K562 (cell line): ENCODE data around the gene POLD4. TPM values are rescaled to one million over a fixed set of nuclear protein-coding genes. Genes with fewer than 3 reads are reported as not detected.

Source experiments
- ATAC-seq: fragments of 200-7000 bp; cut with Tn5 transposase; 3 replicates; pipeline ENCODE4 v1.9.1; 2020; ENCODE audit warnings: moderate library complexity
- BruUV-seq: library from RNA; stranded (reverse); fragments of 400-500 nt; replicated peaks from 2 replicates; lab custom pipeline; 2021; lab: Mats Ljungman, UMichigan
- CTCF ChIA-PET: fragments of 300-600 bp; formaldehyde crosslinking; extraction: SDS; loops from one replicate; lab custom pipeline; 2021; ENCODE audit warnings: low intra/inter-chr PET ratio; lab: Yijun Ruan, JAX
- POLR2A ChIA-PET: fragments of 300-600, 350-650 bp; sonication (Branson Sonifier 250); formaldehyde crosslinking; extraction: SDS; loops from one replicate; lab custom pipeline; 2021; ENCODE audit warnings: antibody characterized with exemption, inconsistent platforms; lab: Yijun Ruan, JAX
- DNase-seq, 4 experiments: peaks; one replicate each; pipeline versions ENCODE4 v3.0.0 to v3.0.0-alpha.2; 2011 to 2018; ENCODE audit warnings: low spot score in 3 of 4, mixed read lengths in 3 of 4; ENCODE audit errors: extremely low read depth in 1 of 4
- FAIRE-seq: peaks from 2 replicates; lab custom pipeline; 2011; peaks lifted over from hg19 to GRCh38; lab: Jason Lieb, UNC
- H2AFZ ChIP-seq: 2 replicates; pipeline ENCODE4 v1.6.0; 2011; ENCODE audit warnings: low read depth, low read length, control low read depth, inconsistent platforms
- H3K27ac ChIP-seq: fragments of 200-600 bp; 3 replicates; pipeline ENCODE4 v1.8.0; 2011; ENCODE audit warnings: low read depth, mild to moderate bottlenecking, control low read depth, inconsistent platforms, low read length, moderate library complexity, mixed read lengths; ENCODE audit errors: extremely low read depth
- H3K27me3 ChIP-seq, 2 experiments: fragments of 300-600 bp in 1 of 2; 2 replicates in 1 of 2; 3 replicates in 1 of 2; pipeline versions ENCODE4 v1.6.0 to v1.8.0; 2011; ENCODE audit warnings: inconsistent platforms in 2 of 2, low read length in 2 of 2, mild to moderate bottlenecking in 1 of 2, mixed read lengths in 1 of 2, moderate library complexity in 1 of 2; ENCODE audit not compliant: control insufficient read depth in 2 of 2, insufficient read depth in 2 of 2
- H3K36me3 ChIP-seq: fragments of 300-600 bp; 3 replicates; pipeline ENCODE4 v1.8.0; 2011; ENCODE audit warnings: mild to moderate bottlenecking, low read length, inconsistent platforms; ENCODE audit not compliant: control insufficient read depth, insufficient read depth
- H3K4me1 ChIP-seq, 2 experiments: fragments of 200-600 bp in 1 of 2; replicated peaks in 1 of 2; 2 replicates in 1 of 2; 3 replicates in 1 of 2; pipeline versions ENCODE4 v1.5.1 to v1.8.0; 2011; ENCODE audit warnings: inconsistent platforms in 2 of 2, low read length in 2 of 2, mild to moderate bottlenecking in 1 of 2, mixed read lengths in 1 of 2, moderate library complexity in 1 of 2; ENCODE audit not compliant: control insufficient read depth in 2 of 2, insufficient read depth in 2 of 2
- H3K4me2 ChIP-seq: 2 replicates; pipeline ENCODE4 v1.6.1; 2011; ENCODE audit warnings: low read length, control low read depth, inconsistent platforms, mixed read lengths; ENCODE audit not compliant: insufficient read depth
- H3K4me3 ChIP-seq: fragments of 200-600 bp; sonication (generic), shearing (Covaris generic); 2 replicates; pipeline ENCODE4 v1.5.1; 2016; ENCODE audit warnings: control low read depth, inconsistent platforms
- H3K79me2 ChIP-seq: fragments of 200-600 bp; 3 replicates; pipeline ENCODE4 v1.8.0; 2011; ENCODE audit warnings: low read length, inconsistent platforms; ENCODE audit not compliant: control insufficient read depth, insufficient read depth
- H3K9ac ChIP-seq, 2 experiments: 2 replicates each; pipeline versions ENCODE4 v1.6.0 to v1.6.1; 2011; ENCODE audit warnings: low read depth in 2 of 2, low read length in 2 of 2, control low read depth in 1 of 2, inconsistent platforms in 1 of 2, mild to moderate bottlenecking in 1 of 2, mixed read lengths in 1 of 2; ENCODE audit not compliant: insufficient read depth in 1 of 2
- H3K9me1 ChIP-seq: one replicate; pipeline ENCODE4 v1.6.0; 2011; ENCODE audit warnings: inconsistent platforms, mild to moderate bottlenecking, low read length, moderate library complexity; ENCODE audit not compliant: control insufficient read depth, insufficient read depth
- H3K9me3 ChIP-seq: replicated peaks from 2 replicates; pipeline ENCODE4 v1.5.1; 2011; ENCODE audit warnings: low read depth, low read length, inconsistent platforms; ENCODE audit not compliant: control insufficient read depth, insufficient read depth
- H4K20me1 ChIP-seq: replicated peaks from 2 replicates; pipeline ENCODE4 v1.6.1; 2011; ENCODE audit warnings: low read length, inconsistent platforms, mixed read lengths; ENCODE audit not compliant: control insufficient read depth, insufficient read depth
- DIDO1 ChIP-seq: fragments of 450-650 bp; IDR thresholded peaks from 2 replicates; pipeline ENCODE4 v1.6.1; 2016; ENCODE audit warnings: low read depth, missing biosample characterization, missing genetic modification characterization
- POLR2G ChIP-seq: fragments of 200-400 bp; formaldehyde crosslinking; IDR thresholded peaks from 2 replicates; pipeline ENCODE4 v1.6.1; 2017; ENCODE audit warnings: low read depth, mild to moderate bottlenecking, antibody characterized with exemption, low read length, moderate library complexity
- PTBP1 ChIP-seq: fragments of 200-400 bp; formaldehyde crosslinking; IDR thresholded peaks from 2 replicates; pipeline ENCODE4 v1.6.1; 2017; ENCODE audit warnings: low read depth, low read length
- SIRT6 ChIP-seq: IDR thresholded peaks from one replicate; pipeline ENCODE4 v1.6.1; 2012; ENCODE audit warnings: low read depth, mild to moderate bottlenecking, control low read depth, inconsistent platforms, low read length, moderate library complexity
- ZNF316 ChIP-seq: fragments of 450-650 bp; IDR thresholded peaks from 2 replicates; pipeline ENCODE4 v1.6.1; 2016
- WGBS: fragments of 100-300 bp; shearing (Covaris generic); methylation state at CpG from one replicate; pipeline ENCODE4 v1.1.6; 2016; ENCODE audit warnings: low coverage, mixed read lengths; ENCODE audit not compliant: insufficient coverage; ENCODE audit errors: missing lambda C conversion rate; 5-methylcytosine and 5-hydroxymethylcytosine counted together
- in situ Hi-C: fragments of 300-500 bp; cut with MboI; formaldehyde crosslinking; loops from 4 replicates; pipeline ENCODE4 v1.15.0; 2018; ENCODE audit warnings: inconsistent platforms, mixed read lengths
- intact Hi-C: fragments of 100-400 bp; cut with micrococcal nuclease; formaldehyde crosslinking; loops from 2 replicates; pipeline ENCODE4 v1.14.2; 2022
- polyA plus RNA-seq, 8 experiments: library from polyadenylated mRNA; depleted of rRNA in 4 of 8; stranded (reverse) in 5 of 8; unstranded in 3 of 8; fragments of >200 nt; fragmentation: Nextera tagmentation in 2 of 8; fragmentation: Illumina TruSeq in 1 of 8; extraction: Ambion mirVana in 2 of 8; extraction: Trizol in 1 of 8; gene quantifications; 2 replicates each; pipeline versions ENCODE4 v1.2.1 to v1.2.3, GENCODE V29; 2011 to 2014; ENCODE audit warnings: inconsistent platforms in 1 of 8, missing spikeins in 1 of 8
- total RNA-seq, 7 experiments: library from RNA; depleted of rRNA in 6 of 7; stranded (reverse); fragments of >200 nt in 6 of 7; fragmentation: Illumina TruSeq in 2 of 7; extraction: Trizol in 2 of 7; gene quantifications; 2 replicates each; pipeline versions ENCODE4 v1.2.1 to v1.2.3, GENCODE V29; 2011 to 2021; ENCODE audit warnings: low replicate concordance in 1 of 7
- TF ChIP-seq, protein P1 (sequence below): fragments of 250-450 bp; sonication (Bioruptor Pico); IDR thresholded peaks from 2 replicates; pipeline ENCODE4 v1.8.0; 2022; ENCODE audit warnings: inconsistent platforms
- TF ChIP-seq, protein P2 (sequence below), 2 experiments: fragments of 450-650 bp; IDR thresholded peaks; 2 replicates each; pipeline ENCODE4 v1.6.1; 2018; ENCODE audit warnings: mild to moderate bottlenecking in 2 of 2, low read depth in 1 of 2; ENCODE audit not compliant: partially characterized antibody in 2 of 2
- TF ChIP-seq, protein P3 (sequence below): sonication (generic); formaldehyde crosslinking; IDR thresholded peaks from 2 replicates; pipeline ENCODE4 v1.8.0; 2023; ENCODE audit warnings: missing genetic modification reagents, mild to moderate bottlenecking, borderline replicate concordance

Gene POLD4
- total and polyA plus RNA-seq, 9 of the 15 experiments (the other 6 are each of a cell fraction or from before 2014, with no cell fraction given): 5.8 to 64.5 (median 18.3) TPM

DNA sequence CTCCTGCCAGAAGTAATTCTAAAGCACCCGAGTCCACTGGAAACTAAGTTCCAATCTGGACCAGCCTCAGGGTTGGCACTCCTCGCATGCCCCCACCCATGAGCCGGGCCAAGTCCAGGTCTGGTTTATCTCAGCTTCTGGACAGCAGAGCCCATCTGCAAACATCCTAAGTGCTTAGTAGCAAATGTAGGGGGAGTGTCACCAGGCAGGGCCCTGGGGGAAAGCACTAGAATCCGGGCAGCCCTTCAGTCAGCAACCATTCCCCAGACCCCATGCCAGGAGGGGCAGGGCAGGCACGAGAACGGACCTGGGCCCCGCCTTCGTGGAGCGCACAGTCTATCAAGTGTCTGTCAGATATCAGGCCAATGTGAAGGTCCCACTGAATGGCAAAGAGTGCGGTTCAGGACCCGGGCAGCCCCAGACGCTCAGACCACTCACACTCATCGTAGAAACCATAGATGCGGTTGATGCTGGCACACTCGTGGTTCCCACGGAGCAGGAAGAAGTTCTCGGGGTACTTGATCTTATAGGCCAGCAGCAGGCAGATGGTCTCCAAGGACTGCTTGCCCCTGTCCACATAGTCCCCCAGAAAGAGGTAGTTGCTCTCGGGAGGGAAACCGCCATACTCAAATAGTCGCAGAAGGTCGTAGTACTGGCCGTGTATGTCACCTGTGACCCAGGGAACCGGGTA, 47.0 kb upstream of the POLD4 start:
- in situ Hi-C loops: no loop called here
- TF ChIP-seq, protein P1, sequence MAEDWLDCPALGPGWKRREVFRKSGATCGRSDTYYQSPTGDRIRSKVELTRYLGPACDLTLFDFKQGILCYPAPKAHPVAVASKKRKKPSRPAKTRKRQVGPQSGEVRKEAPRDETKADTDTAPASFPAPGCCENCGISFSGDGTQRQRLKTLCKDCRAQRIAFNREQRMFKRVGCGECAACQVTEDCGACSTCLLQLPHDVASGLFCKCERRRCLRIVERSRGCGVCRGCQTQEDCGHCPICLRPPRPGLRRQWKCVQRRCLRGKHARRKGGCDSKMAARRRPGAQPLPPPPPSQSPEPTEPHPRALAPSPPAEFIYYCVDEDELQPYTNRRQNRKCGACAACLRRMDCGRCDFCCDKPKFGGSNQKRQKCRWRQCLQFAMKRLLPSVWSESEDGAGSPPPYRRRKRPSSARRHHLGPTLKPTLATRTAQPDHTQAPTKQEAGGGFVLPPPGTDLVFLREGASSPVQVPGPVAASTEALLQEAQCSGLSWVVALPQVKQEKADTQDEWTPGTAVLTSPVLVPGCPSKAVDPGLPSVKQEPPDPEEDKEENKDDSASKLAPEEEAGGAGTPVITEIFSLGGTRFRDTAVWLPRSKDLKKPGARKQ: no peak
- TF ChIP-seq, protein P2, sequence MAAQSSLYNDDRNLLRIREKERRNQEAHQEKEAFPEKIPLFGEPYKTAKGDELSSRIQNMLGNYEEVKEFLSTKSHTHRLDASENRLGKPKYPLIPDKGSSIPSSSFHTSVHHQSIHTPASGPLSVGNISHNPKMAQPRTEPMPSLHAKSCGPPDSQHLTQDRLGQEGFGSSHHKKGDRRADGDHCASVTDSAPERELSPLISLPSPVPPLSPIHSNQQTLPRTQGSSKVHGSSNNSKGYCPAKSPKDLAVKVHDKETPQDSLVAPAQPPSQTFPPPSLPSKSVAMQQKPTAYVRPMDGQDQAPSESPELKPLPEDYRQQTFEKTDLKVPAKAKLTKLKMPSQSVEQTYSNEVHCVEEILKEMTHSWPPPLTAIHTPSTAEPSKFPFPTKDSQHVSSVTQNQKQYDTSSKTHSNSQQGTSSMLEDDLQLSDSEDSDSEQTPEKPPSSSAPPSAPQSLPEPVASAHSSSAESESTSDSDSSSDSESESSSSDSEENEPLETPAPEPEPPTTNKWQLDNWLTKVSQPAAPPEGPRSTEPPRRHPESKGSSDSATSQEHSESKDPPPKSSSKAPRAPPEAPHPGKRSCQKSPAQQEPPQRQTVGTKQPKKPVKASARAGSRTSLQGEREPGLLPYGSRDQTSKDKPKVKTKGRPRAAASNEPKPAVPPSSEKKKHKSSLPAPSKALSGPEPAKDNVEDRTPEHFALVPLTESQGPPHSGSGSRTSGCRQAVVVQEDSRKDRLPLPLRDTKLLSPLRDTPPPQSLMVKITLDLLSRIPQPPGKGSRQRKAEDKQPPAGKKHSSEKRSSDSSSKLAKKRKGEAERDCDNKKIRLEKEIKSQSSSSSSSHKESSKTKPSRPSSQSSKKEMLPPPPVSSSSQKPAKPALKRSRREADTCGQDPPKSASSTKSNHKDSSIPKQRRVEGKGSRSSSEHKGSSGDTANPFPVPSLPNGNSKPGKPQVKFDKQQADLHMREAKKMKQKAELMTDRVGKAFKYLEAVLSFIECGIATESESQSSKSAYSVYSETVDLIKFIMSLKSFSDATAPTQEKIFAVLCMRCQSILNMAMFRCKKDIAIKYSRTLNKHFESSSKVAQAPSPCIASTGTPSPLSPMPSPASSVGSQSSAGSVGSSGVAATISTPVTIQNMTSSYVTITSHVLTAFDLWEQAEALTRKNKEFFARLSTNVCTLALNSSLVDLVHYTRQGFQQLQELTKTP (IDR thresholded peaks at IDR 0.05; ENCODE audit: low read depth in 1 of 2, partially characterized antibody in 2 of 2): no peak
- TF ChIP-seq ZNF316: no peak
- TF ChIP-seq, protein P3, sequence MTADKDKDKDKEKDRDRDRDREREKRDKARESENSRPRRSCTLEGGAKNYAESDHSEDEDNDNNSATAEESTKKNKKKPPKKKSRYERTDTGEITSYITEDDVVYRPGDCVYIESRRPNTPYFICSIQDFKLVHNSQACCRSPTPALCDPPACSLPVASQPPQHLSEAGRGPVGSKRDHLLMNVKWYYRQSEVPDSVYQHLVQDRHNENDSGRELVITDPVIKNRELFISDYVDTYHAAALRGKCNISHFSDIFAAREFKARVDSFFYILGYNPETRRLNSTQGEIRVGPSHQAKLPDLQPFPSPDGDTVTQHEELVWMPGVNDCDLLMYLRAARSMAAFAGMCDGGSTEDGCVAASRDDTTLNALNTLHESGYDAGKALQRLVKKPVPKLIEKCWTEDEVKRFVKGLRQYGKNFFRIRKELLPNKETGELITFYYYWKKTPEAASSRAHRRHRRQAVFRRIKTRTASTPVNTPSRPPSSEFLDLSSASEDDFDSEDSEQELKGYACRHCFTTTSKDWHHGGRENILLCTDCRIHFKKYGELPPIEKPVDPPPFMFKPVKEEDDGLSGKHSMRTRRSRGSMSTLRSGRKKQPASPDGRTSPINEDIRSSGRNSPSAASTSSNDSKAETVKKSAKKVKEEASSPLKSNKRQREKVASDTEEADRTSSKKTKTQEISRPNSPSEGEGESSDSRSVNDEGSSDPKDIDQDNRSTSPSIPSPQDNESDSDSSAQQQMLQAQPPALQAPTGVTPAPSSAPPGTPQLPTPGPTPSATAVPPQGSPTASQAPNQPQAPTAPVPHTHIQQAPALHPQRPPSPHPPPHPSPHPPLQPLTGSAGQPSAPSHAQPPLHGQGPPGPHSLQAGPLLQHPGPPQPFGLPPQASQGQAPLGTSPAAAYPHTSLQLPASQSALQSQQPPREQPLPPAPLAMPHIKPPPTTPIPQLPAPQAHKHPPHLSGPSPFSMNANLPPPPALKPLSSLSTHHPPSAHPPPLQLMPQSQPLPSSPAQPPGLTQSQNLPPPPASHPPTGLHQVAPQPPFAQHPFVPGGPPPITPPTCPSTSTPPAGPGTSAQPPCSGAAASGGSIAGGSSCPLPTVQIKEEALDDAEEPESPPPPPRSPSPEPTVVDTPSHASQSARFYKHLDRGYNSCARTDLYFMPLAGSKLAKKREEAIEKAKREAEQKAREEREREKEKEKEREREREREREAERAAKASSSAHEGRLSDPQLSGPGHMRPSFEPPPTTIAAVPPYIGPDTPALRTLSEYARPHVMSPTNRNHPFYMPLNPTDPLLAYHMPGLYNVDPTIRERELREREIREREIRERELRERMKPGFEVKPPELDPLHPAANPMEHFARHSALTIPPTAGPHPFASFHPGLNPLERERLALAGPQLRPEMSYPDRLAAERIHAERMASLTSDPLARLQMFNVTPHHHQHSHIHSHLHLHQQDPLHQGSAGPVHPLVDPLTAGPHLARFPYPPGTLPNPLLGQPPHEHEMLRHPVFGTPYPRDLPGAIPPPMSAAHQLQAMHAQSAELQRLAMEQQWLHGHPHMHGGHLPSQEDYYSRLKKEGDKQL (CRISPR knock-in tag): no peak
- no peak for TF ChIP-seq DIDO1 (tag)
- TF ChIP-seq POLR2G: peak; percentile 38; the same call in 1 of the 2 replicates
- no peak for TF ChIP-seq PTBP1
- TF ChIP-seq SIRT6: no peak

More for the DNA sequence above, 47.0 kb upstream of the POLD4 start:
- WGBS: 51% methylated on average over 22 of the region's 23 CpGs
- ChIA-PET CTCF (interaction anchor here (1.2 kb wide), 1 partner anchor 106 kb away, joined by 4 read pairs; no protein-coding TSS in a partner anchor), POLR2A (interaction anchor here (1.0 to 2.2 kb wide), 7 partner anchors 8 to 184 kb away, joined by 4 to 19 read pairs (median 7); partner anchors contain the start of genes CDK2AP2, GSTP1 and RAD9A)
- no TSS peak for BruUV-seq
- Histone ChIP-seq H3K9me3 (no peaks in the 10 kb centered on the region), H3K9me1 (no peaks in the 10 kb centered on the region), H3K27me3 (no peaks in the 10 kb centered on the region), H3K4me2 (peak overlapping the region; percentile 84), H3K36me3 (peaks cover 52% of the 10 kb centered on the region), H4K20me1 (0 out of 2 replicates have a peak, but pooled peaks cover 4% of the 10 kb centered on the region), H3K4me1 (peaks cover 26 to 92% of the 10 kb centered on the region in 2 experiments), H3K4me3 (peak overlapping the region; percentile 91), H3K79me2 (peaks cover 23% of the 10 kb centered on the region), H3K9ac (peak overlapping the region; percentile 95 to 96), H3K27ac (peak overlapping the region; percentile 95), H2AFZ (no peak overlapping the region)
- ATAC-seq (no peak), FAIRE-seq (no peak), DNase-seq (peak in 1 of 4 experiments; percentile 6)
- intact Hi-C loops: loop anchor here (2.0 to 5.0 kb wide), 3 partner anchors 82 to 182 kb away; partner anchors contain the start of genes AIP and GSTP1
